ENCODE results near the gene F5. TPM values are rescaled to one million over a fixed set of nuclear protein-coding genes. Genes with fewer than 3 reads are reported as not detected.

The F5 gene
- total and polyA plus RNA-seq, 2 experiments from 2014 or later: 20.4 to 24.0 TPM

- DNase-seq (ENCODE audit: low spot score): no peak
- Histone ChIP-seq H3K27me3 (no peaks in the 10 kb centered on the region), H3K79me2 (no peaks in the 10 kb centered on the region), H2AFZ (no peak overlapping the region), H3K4me1 (ENCODE audit: insufficient read depth) (no peaks in the 10 kb centered on the region), H3K4me3 (no peak overlapping the region), H3K9me2 (replicated peaks; ENCODE audit: insufficient read depth) (no peaks in the 10 kb centered on the region), H3K9me3 (ENCODE audit: low read depth) (peaks cover 10% of the 10 kb centered on the region), H3K4me2 (no peak overlapping the region), H4K20me1 (ENCODE audit: insufficient read depth, poor library complexity, severe bottlenecking) (no peaks in the 10 kb centered on the region), H3K36me3 (replicated peaks; ENCODE audit: insufficient read depth, low read depth) (no peaks in the 10 kb centered on the region), H3K27ac (no peak overlapping the region)
- 86% methylated on average over 3 of the region's 3 CpGs for WGBS (ENCODE audit: low lambda C conversion rate, missing lambda C conversion rate)
- TF ChIP-seq CTCF (IDR thresholded peaks at IDR 0.05; ENCODE audit: poor library complexity): no peak
- no peak for TF ChIP-seq EZH2 (IDR thresholded peaks at IDR 0.05; ENCODE audit: borderline replicate concordance)
- TF ChIP-seq EZH2phosphoT487 (IDR thresholded peaks at IDR 0.05; ENCODE audit: low read depth, severe bottlenecking, unreplicated experiment): no peak
These were observed 45.0 kb upstream of the F5 start for GRCh38 chr1:169631249-169631648.

GRCh38 chr1:169630006-169630405, 43.7 kb upstream of the F5 start, which contains the start of gene SELP:
TSS of gene SELP (minus strand) at chr1:169630124. CDS start at chr1:169630074, 50 bp downstream.
- Histone ChIP-seq H3K4me3 (no peak within 1 kb of the TSS), H3K27ac (no peak within 1 kb of the TSS), H3K36me3 (replicated peaks; ENCODE audit: insufficient read depth, low read depth) (no peaks in the 10 kb centered on the region), H3K9me3 (ENCODE audit: low read depth) (peaks cover 3% of the 10 kb centered on the region), H3K4me2 (no peak within 1 kb of the TSS), H3K27me3 (no peaks in the 10 kb centered on the region), H3K4me1 (ENCODE audit: insufficient read depth) (no peaks in the 10 kb centered on the region), H3K9me2 (replicated peaks; ENCODE audit: insufficient read depth) (no peaks in the 10 kb centered on the region), H3K79me2 (no peaks in the 10 kb centered on the region), H4K20me1 (ENCODE audit: insufficient read depth, poor library complexity, severe bottlenecking) (no peaks in the 10 kb centered on the region), H2AFZ (no peak within 1 kb of the TSS)
- 96% methylated on average over 1 of the region's 1 CpG for WGBS (ENCODE audit: low lambda C conversion rate, missing lambda C conversion rate)
- DNase-seq (ENCODE audit: low spot score): no peak
- TF ChIP-seq EZH2phosphoT487 (IDR thresholded peaks at IDR 0.05; ENCODE audit: low read depth, severe bottlenecking, unreplicated experiment) (no peak), EZH2 (IDR thresholded peaks at IDR 0.05; ENCODE audit: borderline replicate concordance) (no peak), CTCF (IDR thresholded peaks at IDR 0.05; ENCODE audit: poor library complexity) (no peak)

- no peak for TF ChIP-seq EZH2phosphoT487 (IDR thresholded peaks at IDR 0.05; ENCODE audit: low read depth, severe bottlenecking, unreplicated experiment)
- no peak for TF ChIP-seq EZH2 (IDR thresholded peaks at IDR 0.05; ENCODE audit: borderline replicate concordance)
- TF ChIP-seq CTCF (IDR thresholded peaks at IDR 0.05; ENCODE audit: poor library complexity): no peak
- H3K79me2 ChIP-seq: no peaks in the 10 kb centered on the region
- DNase-seq (ENCODE audit: low spot score): no peak
- no peak overlapping the region for H3K4me3 ChIP-seq
- H3K27ac ChIP-seq: no peak overlapping the region
- H3K36me3 ChIP-seq (replicated peaks; ENCODE audit: insufficient read depth, low read depth): no peaks in the 10 kb centered on the region
- no peaks in the 10 kb centered on the region for H3K9me3 ChIP-seq (ENCODE audit: low read depth)
- WGBS (ENCODE audit: low lambda C conversion rate, missing lambda C conversion rate): 79% methylated on average over 2 of the region's 2 CpGs
- H3K4me2 ChIP-seq: no peak overlapping the region
- no peaks in the 10 kb centered on the region for H3K27me3 ChIP-seq
- H4K20me1 ChIP-seq (ENCODE audit: insufficient read depth, poor library complexity, severe bottlenecking): no peaks in the 10 kb centered on the region
- no peak overlapping the region for H2AFZ ChIP-seq
- H3K9me2 ChIP-seq (replicated peaks; ENCODE audit: insufficient read depth): no peaks in the 10 kb centered on the region
- no peaks in the 10 kb centered on the region for H3K4me1 ChIP-seq (ENCODE audit: insufficient read depth)
These were observed 38.6 kb upstream of the F5 start for GRCh38 chr1:169624912-169625311.

- Histone ChIP-seq H3K79me2 (no peaks in the 10 kb centered on the region), H3K9me3 (ENCODE audit: low read depth) (no peaks in the 10 kb centered on the region), H3K27ac (no peak overlapping the region), H3K9me2 (replicated peaks; ENCODE audit: insufficient read depth) (no peaks in the 10 kb centered on the region), H3K4me1 (ENCODE audit: insufficient read depth) (no peaks in the 10 kb centered on the region), H3K27me3 (no peaks in the 10 kb centered on the region), H3K36me3 (replicated peaks; ENCODE audit: insufficient read depth, low read depth) (no peaks in the 10 kb centered on the region), H2AFZ (no peak overlapping the region), H3K4me2 (no peak overlapping the region), H3K4me3 (no peak overlapping the region), H4K20me1 (ENCODE audit: insufficient read depth, poor library complexity, severe bottlenecking) (no peaks in the 10 kb centered on the region)
- TF ChIP-seq EZH2phosphoT487 (IDR thresholded peaks at IDR 0.05; ENCODE audit: low read depth, severe bottlenecking, unreplicated experiment): no peak
- no peak for TF ChIP-seq EZH2 (IDR thresholded peaks at IDR 0.05; ENCODE audit: borderline replicate concordance)
- TF ChIP-seq CTCF (IDR thresholded peaks at IDR 0.05; ENCODE audit: poor library complexity): no peak
- no peak for DNase-seq (ENCODE audit: low spot score)
These were observed 37.8 kb upstream of the F5 start for GRCh38 chr1:169624122-169624521.

All from hepatocyte (in vitro differentiated cells).